Cerebellar cortex (tissue), 1 donor: Measurements from ENCODE around the gene IFT22.
"Not testable (repeated sequence)": the region's sequence is repeated elsewhere in the genome, so short reads cannot be mapped to it uniquely, and the experiment has no call there.

Experiments
- DNase-seq: peaks from one replicate; pipeline ENCODE4 v3.0.0-alpha.2; 2015; ENCODE audit warnings: low spot score

Gene IFT22

GRCh38 chr7:101277155-101277554 lies 44.5 kb downstream of the IFT22 start:
- no peak for DNase-seq

- no peak for DNase-seq
Observed at GRCh38 chr7:101273206-101273605, 48.4 kb downstream of the IFT22 start.

GRCh38 chr7:101271021-101271420 lies 50.6 kb downstream of the IFT22 start:
- no peak for DNase-seq

- DNase-seq: no peak
Observed at GRCh38 chr7:101269664-101270063, 51.9 kb downstream of the IFT22 start.

GRCh38 chr7:101265622-101266516 lies 55.7 kb downstream of the IFT22 start:
- no peak for DNase-seq

- DNase-seq: not testable (repeated sequence)
Observed at GRCh38 chr7:101264102-101264706, 57.4 kb downstream of the IFT22 start.
